Embryonic facial prominence (tissue), 1 donor: ENCODE results near the gene MTNR1B.

Source experiments
- DNase-seq: peaks from one replicate; pipeline ENCODE4 v3.0.0-alpha.2; 2016; ENCODE audit errors: extremely low spot score

The MTNR1B gene

GRCh38 chr11:92969634-92970347 lies at the start of gene MTNR1B:
Gene MTNR1B (plus strand): TSS chr11:92969651. CDS start chr11:92969726, 75 bp downstream.
- DNase-seq = no peak

GRCh38 chr11:92920331-92920730 lies 49.1 kb upstream of the MTNR1B start:
- DNase-seq = no peak

DNA sequence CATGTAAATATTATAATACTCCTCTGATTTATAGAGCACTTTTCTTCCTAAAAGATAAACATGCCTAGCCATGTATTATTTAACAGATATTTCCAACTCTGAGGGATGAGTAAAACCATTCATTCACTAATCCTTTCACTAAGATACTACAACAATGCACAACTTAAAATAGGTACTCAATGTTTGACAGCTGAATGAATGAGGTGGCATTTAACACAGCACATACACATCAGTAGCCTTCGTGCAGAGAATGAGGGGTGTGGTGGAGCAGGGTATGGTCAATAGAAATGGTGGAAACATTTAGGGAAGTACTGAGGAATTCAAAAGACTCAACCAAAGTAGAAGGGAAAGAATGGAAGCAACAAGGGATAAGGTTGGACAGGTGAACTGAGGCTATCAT lies 46.7 kb upstream of the MTNR1B start:
- no peak for DNase-seq

- no peak for DNase-seq
These were observed 40.2 kb upstream of the MTNR1B start for GRCh38 chr11:92929246-92929645.

- no peak for DNase-seq
These were observed 39.8 kb upstream of the MTNR1B start for GRCh38 chr11:92929653-92930052.

DNA sequence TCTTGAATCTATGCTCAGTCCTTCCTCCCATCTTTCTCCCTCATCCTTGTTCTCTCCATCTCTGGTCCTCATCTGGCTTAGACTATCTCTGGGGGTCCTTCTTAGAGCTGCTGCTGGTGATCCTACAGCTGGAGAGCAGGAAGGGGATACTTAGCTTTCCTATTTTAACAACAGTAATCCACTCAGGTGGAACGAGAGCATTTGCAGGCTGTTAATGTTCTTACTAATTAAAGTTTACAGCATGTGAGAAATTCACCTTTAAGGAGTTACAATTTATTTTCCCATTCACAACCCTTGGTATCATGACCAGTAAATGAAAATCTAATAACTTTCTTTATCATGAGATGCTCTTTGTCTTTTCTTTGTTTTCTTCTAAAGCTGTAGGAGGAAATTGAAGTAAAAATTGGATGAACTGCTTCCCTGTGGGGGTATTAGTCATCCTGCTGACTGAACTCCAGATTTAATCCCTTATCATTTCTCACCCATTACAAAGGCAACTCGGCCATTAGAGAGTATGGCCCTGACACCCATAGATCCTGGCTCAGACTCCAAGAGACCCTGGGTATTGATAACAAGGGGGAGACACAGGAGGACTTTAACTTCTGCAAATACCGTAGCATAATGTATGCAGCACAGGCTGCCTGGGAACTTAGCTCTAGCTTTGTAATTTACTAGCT lies 37.6 kb upstream of the MTNR1B start:
- no peak for DNase-seq

DNA sequence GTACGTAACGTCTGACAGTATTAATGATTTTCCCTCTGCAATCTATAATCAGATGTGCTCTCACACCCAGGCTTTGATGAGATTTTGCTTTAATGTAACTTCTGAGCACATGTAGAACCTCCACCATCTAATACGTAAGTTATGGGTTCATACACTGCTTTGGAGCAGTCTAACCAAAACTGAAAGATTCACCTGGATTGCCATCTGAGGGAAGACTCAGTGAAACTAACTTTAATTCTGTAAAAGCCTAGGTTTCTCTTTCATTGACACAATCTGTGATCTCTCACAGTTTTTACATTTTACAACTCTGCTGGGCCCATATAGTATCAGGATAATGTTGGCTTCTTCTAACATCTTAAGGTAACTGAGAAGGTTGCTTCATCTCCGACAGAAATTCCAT lies 30.1 kb upstream of the MTNR1B start:
- no peak for DNase-seq

GRCh38 chr11:92941676-92942571 lies 27.5 kb upstream of the MTNR1B start:
- DNase-seq = no peak

GRCh38 chr11:92946707-92947106 lies 22.7 kb upstream of the MTNR1B start:
- DNase-seq = no peak

DNA sequence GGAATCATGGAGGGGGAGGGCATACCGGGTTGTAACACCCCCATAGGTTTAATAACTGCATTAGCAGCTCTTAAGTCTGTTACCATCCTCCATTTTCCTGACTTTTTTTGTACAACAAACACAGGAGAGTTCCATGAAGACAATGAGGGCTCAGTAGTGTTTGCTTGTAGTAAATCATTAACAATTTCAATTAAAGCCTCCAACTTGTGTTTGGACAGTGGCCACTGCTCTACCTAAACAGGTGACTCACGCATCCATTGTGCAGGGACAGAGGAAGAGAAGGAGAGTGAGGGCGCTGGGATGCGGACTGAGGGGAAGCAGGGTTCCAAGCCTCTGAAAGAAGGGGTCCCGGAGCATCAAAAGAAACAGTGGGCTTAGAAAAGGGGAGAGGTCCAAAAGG lies 21.3 kb upstream of the MTNR1B start:
- DNase-seq = no peak

DNA sequence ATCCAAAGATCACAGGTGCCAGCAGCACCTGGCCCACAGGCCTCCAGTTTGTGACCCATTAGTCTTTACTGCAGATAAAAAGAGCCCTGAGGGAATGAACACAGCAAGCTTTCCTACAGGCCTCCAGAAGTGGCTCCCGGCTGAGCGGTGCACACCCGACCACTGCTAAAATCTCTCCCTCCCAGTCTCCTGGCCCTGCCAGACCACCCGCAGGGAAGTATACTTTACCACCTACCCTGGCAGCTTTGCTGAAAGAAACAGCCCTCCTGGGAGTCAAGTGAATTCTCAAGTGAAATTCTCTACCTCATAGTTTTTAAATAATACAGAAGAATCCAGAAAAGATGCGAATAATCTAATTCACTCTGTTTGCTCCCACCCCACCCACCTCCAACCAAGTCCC lies 15.4 kb upstream of the MTNR1B start:
- no peak for DNase-seq

- no peak for DNase-seq
These were observed 13.6 kb upstream of the MTNR1B start for GRCh38 chr11:92955860-92956259.

- no peak for DNase-seq
These were observed 8.6 kb upstream of the MTNR1B start for GRCh38 chr11:92960886-92961285.

GRCh38 chr11:92962446-92962845 lies 7.0 kb upstream of the MTNR1B start:
- no peak for DNase-seq

DNA sequence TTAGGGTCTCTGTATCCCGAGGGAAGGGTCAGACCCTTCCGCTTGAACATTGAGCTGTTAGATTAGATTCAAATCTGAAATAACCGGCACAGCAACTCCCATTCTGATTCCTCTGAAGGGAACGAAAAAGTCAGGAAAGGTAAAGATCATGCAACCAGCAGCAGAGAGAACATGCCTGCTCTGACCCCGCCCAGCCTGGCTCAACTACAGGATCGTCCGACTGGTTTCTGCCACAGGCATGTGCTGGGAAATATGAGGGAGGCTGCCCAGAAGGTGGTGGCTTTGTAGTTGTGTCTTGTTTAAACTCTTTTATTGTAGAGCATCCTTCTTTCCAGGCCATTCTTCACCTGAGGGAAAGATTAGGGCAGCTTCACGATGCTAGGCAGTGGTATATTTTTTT lies 5.0 kb upstream of the MTNR1B start:
- DNase-seq = no peak

- DNase-seq = no peak
These were observed 4.3 kb upstream of the MTNR1B start for GRCh38 chr11:92965196-92965595.

GRCh38 chr11:92967178-92967577 lies 2.3 kb upstream of the MTNR1B start:
- DNase-seq = no peak

DNA sequence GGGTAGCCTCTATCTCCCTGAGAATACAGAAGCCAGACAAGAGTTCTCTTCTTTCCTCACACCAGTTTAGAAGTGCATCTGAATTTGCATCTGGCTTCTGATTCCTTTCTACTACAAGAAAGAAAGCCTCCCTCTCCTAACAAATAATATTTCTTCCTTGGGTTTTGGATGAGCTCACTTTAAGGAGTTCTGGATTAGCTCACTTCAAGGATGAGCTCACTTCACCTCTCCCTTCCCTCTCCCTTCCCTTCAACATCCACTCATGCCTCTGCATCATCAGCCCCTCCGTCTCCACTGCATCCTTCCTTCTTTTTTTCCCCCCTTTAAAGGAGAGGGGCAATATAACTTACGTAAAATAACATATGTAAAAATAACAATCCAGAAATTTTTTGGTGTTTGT lies 1.6 kb upstream of the MTNR1B start:
- DNase-seq = no peak

DNA sequence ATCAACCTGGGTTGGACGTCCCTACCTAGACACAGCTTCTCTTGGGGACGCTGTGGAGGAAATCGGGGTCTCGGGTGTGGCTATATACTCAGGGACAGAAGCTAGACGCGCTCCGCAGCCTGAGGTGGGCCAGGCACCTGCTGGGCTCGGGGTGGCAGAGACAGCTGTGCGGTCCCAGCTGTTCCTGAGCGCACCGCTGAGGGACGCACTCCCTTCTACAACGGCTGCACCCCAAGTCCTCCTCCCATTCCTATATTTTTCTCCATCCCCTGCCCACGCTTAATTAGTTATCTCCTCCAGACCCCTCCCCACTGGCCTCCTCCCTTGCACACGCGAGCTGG lies 188 bp upstream of the MTNR1B start:
- no peak for DNase-seq

DNA sequence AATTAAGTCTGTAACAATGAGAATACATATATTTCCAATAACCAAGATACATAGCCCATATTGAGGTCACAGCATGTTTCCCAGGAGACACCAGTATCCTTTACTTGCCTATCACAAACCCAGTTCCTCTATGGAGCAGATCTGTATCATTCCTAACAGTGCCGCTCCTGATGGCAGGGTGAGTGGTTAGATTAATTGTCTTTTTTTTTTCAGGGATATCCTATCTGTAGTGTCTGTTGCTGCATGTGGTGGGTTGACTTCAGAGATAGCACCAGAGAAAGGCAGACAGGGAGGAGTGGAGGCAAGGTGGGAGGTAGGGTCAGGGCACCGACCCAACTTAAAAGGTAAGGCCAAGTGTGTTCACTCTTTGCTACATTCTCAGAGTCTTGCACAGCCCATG lies 2.8 kb downstream of the MTNR1B start:
- DNase-seq = no peak

DNA sequence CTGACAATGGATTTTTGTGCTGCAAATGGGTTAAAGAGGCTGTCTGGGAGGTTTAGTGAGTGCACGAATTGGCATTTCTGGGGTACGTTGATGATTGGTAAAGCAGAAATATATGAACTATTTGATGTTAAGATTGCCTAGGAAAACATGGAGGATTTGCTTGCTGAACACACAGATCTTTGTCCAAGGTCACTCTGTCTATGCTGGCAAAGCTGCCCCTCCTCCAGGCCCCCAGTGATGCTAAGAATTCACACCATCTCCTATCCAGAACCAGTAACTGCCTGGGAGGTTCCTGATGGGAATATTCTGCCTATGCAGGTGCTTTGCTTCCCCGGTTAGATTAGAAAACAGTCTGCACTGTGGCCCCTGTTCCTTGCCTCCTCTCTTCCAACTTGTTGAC lies 5.8 kb downstream of the MTNR1B start:
- no peak for DNase-seq

DNA sequence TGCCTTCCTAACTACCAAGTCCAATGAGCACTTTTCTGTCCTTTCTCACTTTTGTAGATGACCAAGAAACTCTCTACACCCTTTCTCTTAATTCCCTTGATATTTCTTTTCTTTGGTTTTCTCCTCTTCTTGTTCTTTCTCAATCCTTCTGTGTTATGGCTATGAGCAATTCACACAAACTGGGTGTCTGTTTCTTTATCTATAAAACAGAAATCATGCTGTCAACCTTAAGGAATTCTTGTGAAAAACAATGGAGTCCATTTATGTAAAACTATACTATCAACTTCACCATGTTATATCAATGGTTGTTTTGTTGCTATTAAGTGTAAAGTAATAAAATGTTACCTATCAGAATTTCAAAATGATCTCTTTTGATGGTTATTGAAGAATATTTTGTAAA lies 7.2 kb downstream of the MTNR1B start:
- no peak for DNase-seq

DNA sequence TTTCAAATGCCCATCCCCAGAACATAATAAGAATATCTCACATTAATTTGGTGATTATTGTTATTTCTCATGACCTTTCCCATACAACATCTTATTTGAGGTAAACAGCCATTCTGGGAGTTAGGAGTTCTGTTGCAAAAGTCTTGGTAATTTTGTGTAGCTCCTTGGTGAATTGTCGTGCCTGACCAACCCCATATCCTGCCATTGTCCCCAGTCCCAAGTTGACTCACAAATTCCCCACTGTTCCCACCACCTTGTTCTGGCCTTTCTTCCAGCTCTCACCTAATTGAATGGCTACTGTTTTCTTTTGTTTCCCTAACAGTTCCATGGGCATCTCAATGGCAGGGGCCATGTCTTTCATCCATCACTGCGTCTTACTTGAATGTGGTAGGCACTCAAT lies 8.0 kb downstream of the MTNR1B start:
- DNase-seq = no peak
